Measurements from ENCODE around the gene C12orf42.
"Not testable (repeated sequence)": the region's sequence is repeated elsewhere in the genome, so short reads cannot be mapped to it uniquely, and the experiment has no call there.

C12orf42 gene

DNA sequence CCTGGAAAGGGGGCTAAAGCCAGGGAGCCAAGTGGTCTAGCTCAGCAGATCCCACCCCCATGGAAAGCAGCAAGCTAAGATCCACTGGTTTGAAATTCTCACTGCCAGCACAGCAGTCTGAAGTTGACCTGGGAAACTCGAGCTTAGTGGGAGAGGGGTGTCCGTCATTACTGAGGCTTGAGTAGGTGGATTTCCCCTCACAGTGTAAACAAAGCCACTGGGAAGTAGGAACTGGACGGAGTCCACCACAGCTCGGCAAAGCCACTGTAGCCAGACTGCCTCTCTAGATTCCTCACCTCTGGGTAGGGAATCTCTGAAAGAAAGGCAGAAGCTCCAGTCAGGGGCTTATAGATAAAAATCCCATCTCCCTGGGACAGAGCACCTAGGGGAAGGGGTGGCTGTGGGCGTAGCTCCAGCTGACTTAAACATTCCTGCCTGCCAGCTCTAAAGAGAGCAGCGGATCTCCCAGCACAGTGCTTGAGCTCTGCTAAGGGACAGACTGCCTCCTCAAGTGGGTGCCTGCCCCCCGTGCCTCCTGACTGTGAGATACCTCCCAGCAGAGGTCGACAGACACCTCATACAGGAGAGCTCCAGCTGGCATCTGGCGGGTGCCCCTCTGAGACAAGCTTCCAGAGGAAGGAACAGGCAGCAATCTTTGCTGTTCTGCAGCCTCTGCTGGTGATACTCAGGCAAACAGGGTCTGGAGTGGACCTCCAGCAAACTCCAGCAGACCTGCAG lies 70.8 kb downstream of the C12orf42 start:
- DNase-seq (ENCODE audit: low read depth, low spot score): not testable (repeated sequence)

DNA sequence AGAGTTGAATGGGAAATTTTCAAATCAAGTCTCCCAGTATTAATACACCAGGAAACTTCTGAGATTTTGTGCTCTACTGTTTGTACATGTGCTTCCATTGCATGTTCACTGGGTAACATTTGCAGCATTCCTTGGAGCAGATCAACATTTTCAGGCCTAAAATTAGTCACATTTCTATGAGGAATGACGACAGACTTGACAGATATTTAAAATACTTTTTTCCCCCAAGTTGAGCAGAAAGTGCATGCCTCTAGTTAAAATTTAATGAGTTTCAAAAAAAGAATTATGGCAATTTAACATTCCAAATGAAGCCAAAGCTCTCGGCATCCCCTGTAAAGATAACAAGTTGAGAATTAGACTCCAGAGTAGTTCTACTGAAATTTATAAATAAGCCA lies 72.3 kb downstream of the C12orf42 start:
- DNase-seq (ENCODE audit: low read depth, low spot score): no peak

- DNase-seq (ENCODE audit: low read depth, low spot score): no peak
Observed at GRCh38 chr12:103422746-103423515, 72.8 kb downstream of the C12orf42 start.

GRCh38 chr12:103422328-103422727 lies 73.4 kb downstream of the C12orf42 start:
- DNase-seq (ENCODE audit: low read depth, low spot score): no peak

- no peak for DNase-seq (ENCODE audit: low read depth, low spot score)
Observed at GRCh38 chr12:103421402-103421801, 74.4 kb downstream of the C12orf42 start.

GRCh38 chr12:103415681-103416080 lies 80.1 kb downstream of the C12orf42 start:
- DNase-seq (ENCODE audit: low read depth, low spot score): no peak

DNA sequence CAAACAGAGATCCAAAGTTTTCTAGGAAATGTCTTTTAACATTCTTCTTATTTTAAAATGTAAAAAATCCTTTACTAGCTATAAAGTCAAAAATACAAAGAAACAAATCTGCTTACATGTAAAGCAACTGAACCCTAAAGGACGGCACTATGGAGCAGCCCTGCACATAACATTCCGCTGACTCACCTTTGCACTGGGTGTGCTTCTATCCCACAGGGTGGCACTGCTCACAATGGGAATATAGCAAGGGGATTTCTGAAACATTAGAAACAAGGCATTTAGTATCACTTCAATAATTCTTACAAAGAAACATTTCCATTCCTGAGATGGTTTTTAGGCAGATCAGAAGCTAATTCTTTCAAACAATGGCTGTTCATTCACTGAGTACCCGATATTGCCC lies 94.3 kb downstream of the C12orf42 start:
- DNase-seq (ENCODE audit: low read depth, low spot score): no peak

DNA sequence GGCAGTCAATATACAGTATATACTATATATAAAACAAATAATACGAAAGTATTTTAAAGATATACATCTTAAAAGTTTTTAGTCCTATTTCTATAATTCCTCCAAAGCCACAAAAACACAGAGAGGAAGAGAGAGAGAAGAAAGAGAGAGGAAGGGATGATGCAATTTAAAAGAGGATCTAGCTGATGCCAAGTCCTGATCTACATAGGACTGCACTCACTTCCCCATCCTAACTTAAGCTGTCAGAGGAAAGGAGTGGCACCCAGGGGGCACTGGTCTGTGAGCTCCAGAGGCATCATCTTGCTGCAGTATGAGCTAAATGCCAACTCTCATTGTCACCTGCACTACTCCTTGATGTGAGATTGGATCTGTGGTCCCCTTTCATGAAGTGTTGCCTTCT lies 95.8 kb downstream of the C12orf42 start:
- no peak for DNase-seq (ENCODE audit: low read depth, low spot score)

GRCh38 chr12:103397536-103397935 lies 98.2 kb downstream of the C12orf42 start:
- no peak for DNase-seq (ENCODE audit: low read depth, low spot score)

- no peak for DNase-seq (ENCODE audit: low read depth, low spot score)
Observed at GRCh38 chr12:103392722-103393121, 103.0 kb downstream of the C12orf42 start.

DNA sequence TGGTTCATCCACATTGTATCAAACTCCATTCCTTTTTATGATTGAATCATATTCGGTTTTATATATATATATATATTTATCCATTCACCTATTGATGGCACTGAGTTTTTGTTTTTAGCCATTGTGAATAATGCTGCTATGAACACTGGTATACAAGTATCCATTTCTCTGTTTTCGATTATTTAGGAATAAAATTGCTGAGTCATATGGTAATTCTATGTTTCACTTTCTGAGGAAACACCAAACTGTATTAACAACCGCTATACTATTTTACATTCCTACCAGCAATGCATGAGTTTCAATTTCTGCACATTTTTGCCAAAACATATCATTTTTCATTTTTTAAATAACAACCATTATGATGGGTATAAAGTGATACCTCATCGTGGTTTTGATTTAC lies 104.7 kb downstream of the C12orf42 start:
- DNase-seq (ENCODE audit: low read depth, low spot score): no peak

- DNase-seq (ENCODE audit: low read depth, low spot score): no peak
Observed at GRCh38 chr12:103387385-103387784, 108.4 kb downstream of the C12orf42 start.

DNA sequence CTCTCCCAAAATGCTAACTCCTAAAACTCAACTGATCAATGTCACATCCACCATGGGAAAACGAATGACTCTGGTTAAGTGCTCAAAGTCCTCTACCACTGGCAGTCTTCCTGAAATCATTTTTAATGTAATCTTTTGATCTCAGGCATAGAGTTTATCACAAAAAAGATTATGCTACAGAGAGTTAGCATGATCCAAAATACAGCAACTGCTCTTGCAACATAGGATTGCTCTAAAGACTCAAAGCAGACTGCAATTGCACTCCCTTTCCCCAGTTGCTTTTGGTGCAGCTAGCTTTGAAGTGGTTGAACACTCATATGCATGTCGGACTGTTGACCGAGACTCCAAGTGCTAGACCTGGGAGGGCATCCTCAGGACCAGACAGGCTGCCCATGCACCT lies 109.3 kb downstream of the C12orf42 start:
- DNase-seq (ENCODE audit: low read depth, low spot score): no peak

DNA sequence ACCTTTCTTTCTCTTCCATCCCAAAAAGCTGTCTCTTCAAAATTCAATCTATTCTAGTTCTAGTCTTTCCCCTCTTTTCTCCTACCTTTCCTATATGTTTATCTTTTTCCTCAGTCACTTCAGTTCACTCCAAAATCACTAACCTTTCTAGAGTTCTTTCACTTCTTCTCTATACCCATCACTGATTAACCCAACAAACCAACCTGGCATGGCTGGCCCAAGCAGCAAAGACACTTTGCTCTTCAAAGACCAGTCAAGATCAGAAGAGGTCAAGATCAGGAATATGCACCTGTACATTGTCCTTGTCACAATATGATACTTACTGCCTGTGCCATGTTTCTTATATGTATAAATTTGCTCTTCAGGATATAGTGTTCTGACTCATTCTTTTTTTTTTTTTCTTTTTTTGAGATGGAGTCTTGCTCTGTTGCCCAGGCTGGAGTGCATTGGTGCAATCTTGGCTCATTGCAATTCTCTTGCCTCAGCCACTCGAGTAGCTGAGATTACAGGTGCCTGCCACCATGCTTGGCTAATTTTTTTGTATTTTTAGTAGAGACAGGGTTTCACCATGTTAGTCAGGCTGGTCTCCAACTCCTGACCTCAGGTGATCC lies 112.9 kb downstream of the C12orf42 start:
- no peak for DNase-seq (ENCODE audit: low read depth, low spot score)

- DNase-seq (ENCODE audit: low read depth, low spot score): no peak
Observed at GRCh38 chr12:103382119-103382518, 113.6 kb downstream of the C12orf42 start.

DNA sequence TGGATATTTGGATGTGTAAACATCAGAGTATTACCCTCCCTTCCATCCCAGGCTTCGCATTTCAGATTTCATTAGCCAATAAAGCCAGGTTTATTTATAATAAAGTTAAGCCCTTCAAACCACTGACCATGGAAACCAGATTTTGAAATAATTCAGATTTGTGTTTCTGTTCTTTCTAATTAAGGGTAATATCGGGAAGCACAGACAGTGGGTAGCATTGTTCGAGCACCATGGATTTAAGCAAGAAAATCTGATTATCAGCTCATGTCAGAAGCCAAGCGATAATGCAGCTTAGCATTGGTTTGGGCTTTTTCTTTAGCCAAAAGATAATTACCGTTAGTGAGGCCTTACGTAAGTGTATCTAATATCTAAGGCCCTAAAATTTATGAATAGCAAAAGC lies 116.1 kb downstream of the C12orf42 start:
- no peak for DNase-seq (ENCODE audit: low read depth, low spot score)

- no peak for DNase-seq (ENCODE audit: low read depth, low spot score)
Observed at GRCh38 chr12:103373088-103373523, 122.7 kb downstream of the C12orf42 start.

DNA sequence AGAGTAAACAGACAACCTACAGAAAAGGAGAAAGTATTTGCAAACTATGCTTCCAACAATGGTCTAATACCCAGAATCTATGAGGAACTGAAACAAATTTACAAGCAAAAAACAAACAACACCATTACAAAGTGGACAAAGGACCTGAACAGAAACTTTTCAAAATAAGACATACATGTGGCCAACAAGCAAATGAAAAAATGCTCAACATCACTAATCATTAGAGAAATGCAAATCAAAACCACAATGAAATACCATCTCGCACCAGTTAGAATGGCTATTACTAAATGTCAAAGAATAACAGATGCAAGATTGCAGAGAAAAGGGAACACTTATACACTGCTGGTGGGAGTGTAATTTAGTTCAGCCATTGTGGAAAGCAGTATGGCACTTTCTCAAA lies 125.8 kb downstream of the C12orf42 start:
- DNase-seq (ENCODE audit: low read depth, low spot score): no peak

- DNase-seq (ENCODE audit: low read depth, low spot score): no peak
Observed at GRCh38 chr12:103368167-103368566, 127.6 kb downstream of the C12orf42 start.

DNA sequence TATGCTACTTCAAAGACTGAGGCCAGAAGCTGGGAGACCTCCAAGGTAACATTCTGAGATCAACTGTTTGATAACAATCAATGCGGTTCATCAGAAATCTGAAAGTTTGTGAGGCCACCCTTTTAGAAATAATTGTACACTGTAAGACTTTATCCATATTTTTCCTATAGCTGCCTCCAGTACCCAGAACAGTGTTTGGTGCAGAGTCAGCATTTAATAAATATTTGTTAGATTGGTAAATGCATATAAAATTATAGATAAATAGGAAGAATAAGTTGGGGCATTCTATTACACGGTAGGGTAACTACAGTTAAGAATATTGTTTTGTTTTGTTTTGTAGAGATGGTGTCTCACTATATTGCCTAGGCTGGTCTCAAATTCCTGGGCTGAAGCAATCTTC lies 141.4 kb downstream of the C12orf42 start:
- DNase-seq (ENCODE audit: low read depth, low spot score): no peak

GRCh38 chr12:103353913-103354312 lies 141.9 kb downstream of the C12orf42 start:
- DNase-seq (ENCODE audit: low read depth, low spot score): no peak

DNA sequence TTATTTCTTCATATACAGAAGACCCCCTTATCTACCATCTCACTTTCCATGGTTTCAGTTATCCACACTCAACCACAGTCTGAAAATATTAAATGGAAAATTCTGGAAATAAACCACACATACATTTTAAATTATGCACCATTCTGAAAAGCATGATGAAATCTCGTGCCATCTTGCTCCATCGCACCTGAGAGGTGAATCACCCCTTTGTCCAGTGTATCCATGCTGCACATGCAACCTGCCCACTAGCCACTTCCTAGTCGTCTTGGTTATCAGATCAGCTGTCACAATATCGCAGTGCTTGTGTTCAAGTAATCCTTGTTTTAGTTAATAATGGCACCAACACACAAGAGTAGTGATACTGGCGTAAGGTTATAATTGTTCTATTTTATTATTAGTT lies 145.7 kb downstream of the C12orf42 start:
- DNase-seq (ENCODE audit: low read depth, low spot score): no peak

- DNase-seq (ENCODE audit: low read depth, low spot score): no peak
Observed at GRCh38 chr12:103348935-103349334, 146.8 kb downstream of the C12orf42 start.
